DND-41 (cell line): ENCODE results near the gene EPN2.

ENCODE experiments used
- EZH2 ChIP-seq: IDR thresholded peaks from 3 replicates; pipeline ENCODE4 v1.6.1; 2012; ENCODE audit warnings: borderline replicate concordance, low read depth, mild to moderate bottlenecking, moderate library complexity, low read length, inconsistent platforms; ENCODE audit not compliant: severe bottlenecking
- TF ChIP-seq, protein P1 (sequence below): IDR thresholded peaks from 2 replicates; pipeline ENCODE4 v1.5.1; 2012; ENCODE audit warnings: borderline replicate concordance, low read length, moderate library complexity, mild to moderate bottlenecking; ENCODE audit not compliant: poor library complexity, severe bottlenecking; ENCODE audit errors: extremely low read depth

- no peak for TF ChIP-seq EZH2
- TF ChIP-seq, protein P1, sequence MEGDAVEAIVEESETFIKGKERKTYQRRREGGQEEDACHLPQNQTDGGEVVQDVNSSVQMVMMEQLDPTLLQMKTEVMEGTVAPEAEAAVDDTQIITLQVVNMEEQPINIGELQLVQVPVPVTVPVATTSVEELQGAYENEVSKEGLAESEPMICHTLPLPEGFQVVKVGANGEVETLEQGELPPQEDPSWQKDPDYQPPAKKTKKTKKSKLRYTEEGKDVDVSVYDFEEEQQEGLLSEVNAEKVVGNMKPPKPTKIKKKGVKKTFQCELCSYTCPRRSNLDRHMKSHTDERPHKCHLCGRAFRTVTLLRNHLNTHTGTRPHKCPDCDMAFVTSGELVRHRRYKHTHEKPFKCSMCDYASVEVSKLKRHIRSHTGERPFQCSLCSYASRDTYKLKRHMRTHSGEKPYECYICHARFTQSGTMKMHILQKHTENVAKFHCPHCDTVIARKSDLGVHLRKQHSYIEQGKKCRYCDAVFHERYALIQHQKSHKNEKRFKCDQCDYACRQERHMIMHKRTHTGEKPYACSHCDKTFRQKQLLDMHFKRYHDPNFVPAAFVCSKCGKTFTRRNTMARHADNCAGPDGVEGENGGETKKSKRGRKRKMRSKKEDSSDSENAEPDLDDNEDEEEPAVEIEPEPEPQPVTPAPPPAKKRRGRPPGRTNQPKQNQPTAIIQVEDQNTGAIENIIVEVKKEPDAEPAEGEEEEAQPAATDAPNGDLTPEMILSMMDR: no peak
Observed at GRCh38 chr17:19250421-19251173, 13.4 kb downstream of the EPN2 start.
